ENCODE data around the gene AEBP1.

GRCh38 chr7:44148961-44149536 lies 44.9 kb downstream of the AEBP1 start:
- TF ChIP-seq CTCF (IDR thresholded peaks at IDR 0.05) (no peak), POLR2A (IDR thresholded peaks at IDR 0.05) (no peak)
